Fibroblast of mammary gland (primary cell): Measurements from ENCODE around the gene HNRNPA1.
"Not testable (repeated sequence)": the region's sequence is repeated elsewhere in the genome, so short reads cannot be mapped to it uniquely, and the experiment has no call there.

Source experiments
- DNase-seq: peaks from one replicate; pipeline ENCODE4 v3.0.0-alpha.2; 2010; ENCODE audit warnings: low read depth
- H3K4me3 ChIP-seq: 2 replicates; pipeline ENCODE4 v1.5.1; 2011; ENCODE audit warnings: low read depth, mild to moderate bottlenecking, low read length, moderate library complexity; ENCODE audit not compliant: control insufficient read depth
- CTCF ChIP-seq: conservative IDR thresholded peaks from 2 replicates; pipeline ENCODE4 v1.5.1; 2011; ENCODE audit warnings: low read depth, low read length, inconsistent platforms; ENCODE audit not compliant: control insufficient read depth, insufficient read depth

HNRNPA1 gene

GRCh38 chr12:54306925-54307741 lies 26.6 kb downstream of the HNRNPA1 start:
- H3K4me3 ChIP-seq: no peak overlapping the region
- DNase-seq: peak; percentile 57
- TF ChIP-seq CTCF: no peak

GRCh38 chr12:54311051-54311450 lies 30.5 kb downstream of the HNRNPA1 start:
- no peak for DNase-seq
- H3K4me3 ChIP-seq: no peak overlapping the region
- no peak for TF ChIP-seq CTCF

- DNase-seq, H3K4me3 ChIP-seq: not testable (repeated sequence)
Measured at GRCh38 chr12:54312309-54312708, 31.8 kb downstream of the HNRNPA1 start.

- TF ChIP-seq CTCF: no peak
- no peak for DNase-seq
- no peak overlapping the region for H3K4me3 ChIP-seq
Measured at GRCh38 chr12:54321363-54321762, 40.8 kb downstream of the HNRNPA1 start.

GRCh38 chr12:54324617-54325441 lies 44.3 kb downstream of the HNRNPA1 start, which contains the start of gene COPZ1:
Gene COPZ1, plus strand, starts transcription at chr12:54325131. Its CDS starts 33 bp downstream, at chr12:54325164.
- peak; percentile 73 for TF ChIP-seq CTCF
- peak within 1 kb of the TSS; percentile 98 for H3K4me3 ChIP-seq
- DNase-seq: peak; percentile 100

GRCh38 chr12:54325442-54326109 lies 45.0 kb downstream of the HNRNPA1 start:
- peak; percentile 19 for DNase-seq
- H3K4me3 ChIP-seq: peak overlapping the region; percentile 98

GRCh38 chr12:54328595-54329337 lies 48.2 kb downstream of the HNRNPA1 start:
- H3K4me3 ChIP-seq: no peak overlapping the region
- no peak for TF ChIP-seq CTCF
- no peak for DNase-seq
